ENCODE data around the gene RASSF7. TPM values are rescaled to one million over a fixed set of nuclear protein-coding genes. Genes with fewer than 3 reads are reported as not detected.

RASSF7 gene
- total RNA-seq, 1 experiment from 2014 or later = 58.6 TPM

DNA sequence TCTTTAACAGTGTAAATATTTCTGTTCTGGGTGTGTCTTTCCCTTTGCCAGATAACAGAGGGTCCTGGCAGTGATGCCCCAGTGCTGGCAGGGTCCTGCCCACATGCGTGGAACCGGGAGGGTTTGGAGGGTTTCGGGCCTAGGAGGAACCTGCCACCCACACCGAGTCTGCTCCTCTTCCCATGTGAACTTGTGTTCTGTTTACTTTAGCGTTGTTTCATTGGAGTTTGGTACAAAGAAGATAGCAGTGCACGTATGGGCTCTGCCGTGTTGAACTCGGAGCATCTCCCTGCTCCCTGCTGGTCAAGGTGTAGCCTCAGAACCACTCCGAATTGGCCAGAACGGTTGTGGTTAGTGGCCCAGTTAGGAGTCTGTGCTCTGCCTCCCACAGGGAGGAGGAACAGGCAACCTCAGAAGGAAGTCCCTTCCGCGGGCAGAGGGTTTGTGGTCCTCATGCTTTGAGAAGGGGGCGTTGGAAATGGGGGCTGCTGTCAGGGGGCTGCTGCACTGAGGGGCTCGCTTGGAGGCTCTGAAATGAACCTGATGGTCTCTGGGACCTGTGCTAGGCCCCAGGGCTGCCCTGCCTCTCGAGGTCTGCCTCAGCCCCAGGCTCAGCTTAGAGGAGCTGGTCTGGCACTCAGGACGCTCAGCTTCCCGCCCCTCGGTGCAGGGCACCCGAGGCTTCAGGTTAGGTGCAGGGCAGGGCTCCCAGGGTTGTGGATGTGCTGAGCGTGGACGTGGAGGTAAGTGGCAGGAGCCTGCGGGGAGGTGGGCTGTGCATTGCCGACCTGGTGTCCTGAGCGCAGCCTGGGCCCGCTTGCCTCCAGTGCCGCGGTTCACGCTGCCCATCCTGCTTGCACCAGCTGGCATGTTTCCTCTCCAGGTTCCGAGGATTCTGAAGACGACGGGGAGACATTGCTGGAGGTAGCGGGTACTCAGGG is 25.9 kb downstream of the RASSF7 start:
- Histone ChIP-seq H3K4me2 (ENCODE audit: low read length) (no peak overlapping the region), H4K20me1 (ENCODE audit: low read length) (peaks cover 12% of the 10 kb centered on the region), H3K4me1 (ENCODE audit: insufficient read depth, low read length) (no peaks in the 10 kb centered on the region), H3K9me3 (ENCODE audit: low read length) (no peaks in the 10 kb centered on the region), H2AFZ (ENCODE audit: low read length) (no peak overlapping the region), H3F3A (ENCODE audit: low read length, unreplicated experiment) (no peaks in the 10 kb centered on the region), H3K27ac (ENCODE audit: low read length) (no peak overlapping the region), H3K36me3 (ENCODE audit: low read depth, low read length) (peaks cover 42% of the 10 kb centered on the region), H3K79me2 (ENCODE audit: low read length) (peaks cover 39% of the 10 kb centered on the region), H3K27me3 (ENCODE audit: low read length) (no peaks in the 10 kb centered on the region), H3K9me2 (replicated peaks; ENCODE audit: low read length) (no peaks in the 10 kb centered on the region), H3K9ac (ENCODE audit: low read length) (no peak overlapping the region), H3K4me3 (ENCODE audit: low read length) (no peak overlapping the region)
- ATAC-seq = no peak
- DNase-seq = no peak
- BruUV-seq (replicated peaks) = no TSS peak
- ChIA-PET POLR2A (ENCODE audit: unreplicated experiment) (no interaction called here), CTCF (no interaction called here)
- no peak for TF ChIP-seq EZH2phosphoT487 (IDR thresholded peaks at IDR 0.05; ENCODE audit: borderline replicate concordance, low read length)
- TF ChIP-seq EZH2 (IDR thresholded peaks at IDR 0.05; ENCODE audit: low read length, unreplicated experiment) = no peak
- TF ChIP-seq, protein P1, sequence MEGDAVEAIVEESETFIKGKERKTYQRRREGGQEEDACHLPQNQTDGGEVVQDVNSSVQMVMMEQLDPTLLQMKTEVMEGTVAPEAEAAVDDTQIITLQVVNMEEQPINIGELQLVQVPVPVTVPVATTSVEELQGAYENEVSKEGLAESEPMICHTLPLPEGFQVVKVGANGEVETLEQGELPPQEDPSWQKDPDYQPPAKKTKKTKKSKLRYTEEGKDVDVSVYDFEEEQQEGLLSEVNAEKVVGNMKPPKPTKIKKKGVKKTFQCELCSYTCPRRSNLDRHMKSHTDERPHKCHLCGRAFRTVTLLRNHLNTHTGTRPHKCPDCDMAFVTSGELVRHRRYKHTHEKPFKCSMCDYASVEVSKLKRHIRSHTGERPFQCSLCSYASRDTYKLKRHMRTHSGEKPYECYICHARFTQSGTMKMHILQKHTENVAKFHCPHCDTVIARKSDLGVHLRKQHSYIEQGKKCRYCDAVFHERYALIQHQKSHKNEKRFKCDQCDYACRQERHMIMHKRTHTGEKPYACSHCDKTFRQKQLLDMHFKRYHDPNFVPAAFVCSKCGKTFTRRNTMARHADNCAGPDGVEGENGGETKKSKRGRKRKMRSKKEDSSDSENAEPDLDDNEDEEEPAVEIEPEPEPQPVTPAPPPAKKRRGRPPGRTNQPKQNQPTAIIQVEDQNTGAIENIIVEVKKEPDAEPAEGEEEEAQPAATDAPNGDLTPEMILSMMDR (conservative IDR thresholded peaks at IDR 0.05; ENCODE audit: low read depth, low read length) = no peak
- intact Hi-C loops (cut with micrococcal nuclease) = no loop called here

DNA sequence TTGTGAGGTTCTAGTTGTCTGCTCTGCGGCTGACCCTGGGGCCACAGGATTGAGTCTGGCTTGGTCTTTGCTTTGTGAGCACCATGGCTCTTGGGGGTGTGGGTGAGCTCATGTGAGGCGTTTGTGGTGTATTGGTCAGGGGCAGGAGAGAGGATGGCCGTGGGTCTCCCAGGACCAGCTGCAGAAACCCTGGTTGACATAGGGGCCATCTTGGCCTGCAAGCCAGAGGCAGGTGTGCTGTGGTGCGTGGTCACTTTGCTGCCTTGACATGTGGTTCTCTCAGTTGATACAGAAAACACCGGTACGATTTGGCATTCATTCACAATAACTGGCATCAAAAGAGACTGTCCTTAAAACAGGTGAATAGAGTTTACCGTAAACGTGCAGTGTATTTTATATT is 26.8 kb downstream of the RASSF7 start:
- intact Hi-C loops (cut with micrococcal nuclease) = no loop called here
- peaks cover 42% of the 10 kb centered on the region for H3K36me3 ChIP-seq (ENCODE audit: low read depth, low read length)
- peaks cover 32% of the 10 kb centered on the region for H3K79me2 ChIP-seq (ENCODE audit: low read length)
- H3K9me2 ChIP-seq (replicated peaks; ENCODE audit: low read length) = no peaks in the 10 kb centered on the region
- DNase-seq (no peak), ATAC-seq (no peak)
- H3K4me1 ChIP-seq (ENCODE audit: insufficient read depth, low read length) = no peaks in the 10 kb centered on the region
- H3K27me3 ChIP-seq (ENCODE audit: low read length) = no peaks in the 10 kb centered on the region
- H3K9ac ChIP-seq (ENCODE audit: low read length) = no peak overlapping the region
- ChIA-PET POLR2A (ENCODE audit: unreplicated experiment) (no interaction called here), CTCF (no interaction called here)
- H3F3A ChIP-seq (ENCODE audit: low read length, unreplicated experiment) = no peaks in the 10 kb centered on the region
- H2AFZ ChIP-seq (ENCODE audit: low read length) = no peak overlapping the region
- BruUV-seq (replicated peaks) = no TSS peak
- no peak overlapping the region for H3K4me2 ChIP-seq (ENCODE audit: low read length)
- TF ChIP-seq EZH2 (IDR thresholded peaks at IDR 0.05; ENCODE audit: low read length, unreplicated experiment) (no peak), EZH2phosphoT487 (IDR thresholded peaks at IDR 0.05; ENCODE audit: borderline replicate concordance, low read length) (no peak)
- TF ChIP-seq, protein P1 (conservative IDR thresholded peaks at IDR 0.05; ENCODE audit: low read depth, low read length) = no peak
- H3K9me3 ChIP-seq (ENCODE audit: low read length) = no peaks in the 10 kb centered on the region
- H3K4me3 ChIP-seq (ENCODE audit: low read length) = no peak overlapping the region
- no peak overlapping the region for H3K27ac ChIP-seq (ENCODE audit: low read length)
- H4K20me1 ChIP-seq (ENCODE audit: low read length) = peaks cover 10% of the 10 kb centered on the region; the same call in 1 of the 2 replicates

DNA sequence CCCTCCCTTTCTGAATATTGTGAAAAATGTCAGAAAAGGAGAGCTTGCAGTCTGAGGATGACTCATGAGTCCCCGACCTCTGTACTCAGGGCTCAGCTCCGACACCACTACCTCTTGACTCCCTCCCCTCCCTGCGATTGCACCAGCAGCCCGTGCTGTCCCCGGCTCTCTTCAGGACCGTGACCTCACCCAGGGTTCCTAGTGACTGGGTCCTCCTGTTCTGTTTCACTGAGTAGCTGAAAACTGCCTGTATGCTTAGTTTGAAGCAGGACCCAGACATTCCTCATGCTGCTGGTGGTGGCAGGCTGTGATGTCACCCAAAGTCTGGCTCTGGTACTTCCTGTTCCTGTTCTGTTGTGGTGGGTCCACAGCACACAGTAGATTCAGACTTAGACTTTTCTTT is 27.2 kb downstream of the RASSF7 start:
- Histone ChIP-seq H4K20me1 (ENCODE audit: low read length) (peaks cover 10% of the 10 kb centered on the region; the same call in 1 of the 2 replicates), H3K9me3 (ENCODE audit: low read length) (no peaks in the 10 kb centered on the region), H3K4me2 (ENCODE audit: low read length) (no peak overlapping the region), H3K9me2 (replicated peaks; ENCODE audit: low read length) (no peaks in the 10 kb centered on the region), H3K79me2 (ENCODE audit: low read length) (peaks cover 32% of the 10 kb centered on the region), H3K27ac (ENCODE audit: low read length) (no peak overlapping the region), H2AFZ (ENCODE audit: low read length) (no peak overlapping the region), H3K9ac (ENCODE audit: low read length) (no peak overlapping the region), H3K4me1 (ENCODE audit: insufficient read depth, low read length) (no peaks in the 10 kb centered on the region), H3K27me3 (ENCODE audit: low read length) (no peaks in the 10 kb centered on the region), H3F3A (ENCODE audit: low read length, unreplicated experiment) (no peaks in the 10 kb centered on the region), H3K4me3 (ENCODE audit: low read length) (no peak overlapping the region), H3K36me3 (ENCODE audit: low read depth, low read length) (peaks cover 46% of the 10 kb centered on the region)
- ChIA-PET CTCF (no interaction called here), POLR2A (ENCODE audit: unreplicated experiment) (no interaction called here)
- no peak for DNase-seq
- TF ChIP-seq, protein P1 (conservative IDR thresholded peaks at IDR 0.05; ENCODE audit: low read depth, low read length) = no peak
- TF ChIP-seq EZH2phosphoT487 (IDR thresholded peaks at IDR 0.05; ENCODE audit: borderline replicate concordance, low read length) (no peak), EZH2 (IDR thresholded peaks at IDR 0.05; ENCODE audit: low read length, unreplicated experiment) (no peak)
- BruUV-seq (replicated peaks) = no TSS peak
- intact Hi-C loops (cut with micrococcal nuclease) = no loop called here
- no peak; the same call in 1 of the 2 replicates for ATAC-seq
